Mucosa of gallbladder (tissue), 1 donor: ENCODE measurements around the gene DYNC1LI1. TPM values are rescaled to one million over a fixed set of nuclear protein-coding genes. Genes with fewer than 3 reads are reported as not detected.

ENCODE experiments used
- DNase-seq: peaks from one replicate; pipeline ENCODE4 v3.0.0-alpha.2; 2020; ENCODE audit warnings: low spot score
- total RNA-seq: library from RNA; stranded (reverse); gene quantifications from one replicate; pipeline ENCODE4 v1.2.1, GENCODE V29; 2021
- donor health status: DM: no; HTN: no; CAD: no.

DYNC1LI1 gene
- 25.1 TPM for total RNA-seq

DNA sequence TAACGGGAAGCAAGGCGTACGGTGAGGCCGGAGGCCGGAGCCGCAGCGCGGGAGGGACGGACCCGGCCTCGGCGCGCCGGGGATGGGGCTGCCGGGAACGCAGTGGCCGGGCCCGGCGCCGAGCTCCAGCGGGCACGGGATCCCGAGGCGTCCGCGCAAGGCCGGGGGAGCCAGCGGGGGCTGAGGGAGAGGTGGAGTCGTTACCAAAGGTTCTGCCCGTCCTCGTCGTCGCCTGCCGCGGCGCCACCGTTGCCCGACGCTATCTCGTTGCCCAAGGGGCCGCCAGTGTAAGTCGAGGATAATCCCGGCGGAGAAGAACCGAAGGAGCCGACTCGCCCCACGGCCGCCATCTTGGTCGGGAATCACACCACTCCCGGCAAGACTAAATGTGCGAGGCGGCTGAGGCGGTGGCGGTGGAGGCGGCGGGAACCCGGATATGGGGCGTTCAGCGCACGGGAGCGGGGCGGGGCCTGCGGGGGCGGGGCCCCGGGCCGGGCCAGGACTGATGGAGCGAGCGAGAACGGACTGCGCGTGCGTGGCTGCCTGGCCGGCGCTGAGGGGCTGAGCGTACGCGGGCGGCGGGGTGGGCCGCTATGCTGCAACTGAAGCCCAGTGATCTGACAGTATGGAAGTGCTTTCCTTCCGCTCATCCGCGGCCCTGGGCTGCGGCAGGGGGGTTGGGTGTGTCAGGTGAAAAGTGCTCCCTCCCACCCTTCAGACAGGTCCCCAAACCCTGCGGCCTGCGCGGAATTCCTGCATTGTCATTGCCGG, at the start of gene DYNC1LI1:
Gene DYNC1LI1, minus strand, starts transcription at position 438 of the 771 bp plus-strand sequence. Its CDS starts 88 bp downstream, at position 350.
- peak; percentile 96 for DNase-seq

DNA sequence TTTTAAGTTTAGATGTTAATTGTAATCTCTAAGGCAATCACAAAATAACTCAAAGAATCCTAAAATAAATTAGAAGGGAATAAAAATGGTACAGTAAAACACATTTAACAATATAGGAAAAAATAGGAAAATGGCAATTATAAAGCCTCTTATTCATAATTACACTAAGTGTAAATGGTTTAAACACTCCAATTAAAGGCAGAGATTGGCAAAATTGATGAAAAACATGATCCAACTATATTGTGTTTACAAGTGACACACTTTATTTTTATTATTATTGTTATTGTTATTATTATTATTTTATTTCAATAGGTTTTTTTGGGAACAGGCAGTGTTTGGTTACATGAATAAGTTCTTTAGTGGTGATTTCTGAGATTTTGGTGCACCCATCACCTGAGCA, 48.7 kb upstream of the DYNC1LI1 start:
- no peak for DNase-seq

DNA sequence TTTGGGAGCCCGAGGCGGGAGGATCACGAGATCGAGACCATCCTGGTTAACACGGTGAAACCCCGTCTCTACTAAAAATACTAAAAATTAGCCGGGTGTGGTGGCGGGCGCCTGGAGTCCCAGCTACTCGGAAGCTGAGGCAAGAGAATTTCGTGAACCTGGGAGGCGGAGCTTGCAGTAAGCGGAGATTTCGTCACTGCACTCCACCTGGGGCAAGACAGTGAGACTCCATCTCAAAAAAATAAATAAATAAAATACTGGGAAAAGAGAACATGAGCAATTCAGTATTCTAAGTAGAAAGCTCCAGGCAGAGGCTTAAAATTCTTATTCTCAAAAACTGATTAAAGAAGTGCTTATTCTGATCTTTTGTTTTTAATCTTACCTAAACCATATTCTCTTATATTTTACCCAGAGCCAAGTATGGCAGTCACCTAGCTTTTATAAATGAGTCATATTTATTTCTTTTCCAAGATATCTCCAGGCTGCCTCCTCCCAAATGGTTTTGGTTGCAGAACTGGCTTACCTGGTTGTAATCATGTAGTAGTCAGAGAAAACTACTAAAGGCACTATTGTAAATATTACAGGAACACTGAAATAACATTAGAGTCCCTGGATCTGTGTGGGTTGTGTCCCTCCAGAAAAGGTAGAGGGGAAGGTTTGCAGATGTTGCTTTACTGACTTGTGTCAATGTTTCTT, 45.8 kb upstream of the DYNC1LI1 start:
- DNase-seq, result no peak

- DNase-seq, result no peak
These were observed 44.3 kb upstream of the DYNC1LI1 start for GRCh38 chr3:32614956-32615355.

- no peak for DNase-seq
These were observed 42.5 kb upstream of the DYNC1LI1 start for GRCh38 chr3:32613183-32613582.

- no peak for DNase-seq
These were observed 41.9 kb upstream of the DYNC1LI1 start for GRCh38 chr3:32612547-32612946.

- no peak for DNase-seq
These were observed 36.9 kb upstream of the DYNC1LI1 start for GRCh38 chr3:32607522-32607921.

GRCh38 chr3:32606960-32607359, 36.3 kb upstream of the DYNC1LI1 start:
- DNase-seq, result no peak

DNA sequence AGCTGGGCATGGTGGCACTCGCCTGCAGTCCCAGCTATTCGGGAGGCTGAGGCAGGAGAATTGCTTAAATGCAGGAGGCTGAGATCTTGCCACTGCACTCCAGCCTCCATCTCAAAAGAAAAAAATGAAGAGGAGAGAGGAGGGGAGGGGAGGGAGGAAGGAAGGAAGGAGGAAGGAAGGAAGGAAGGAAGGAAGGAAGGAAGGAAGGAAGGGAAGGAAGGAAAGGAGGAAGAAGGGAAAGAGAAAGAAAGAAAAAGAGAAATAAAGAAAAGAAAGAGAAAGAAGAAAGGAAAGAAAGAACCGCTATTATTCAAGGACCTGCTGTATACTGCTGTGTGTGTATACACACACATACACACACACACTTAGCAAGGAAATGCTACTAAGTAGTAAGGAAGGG, 35.6 kb upstream of the DYNC1LI1 start:
- DNase-seq, result no peak

- DNase-seq, result no peak
These were observed 32.4 kb upstream of the DYNC1LI1 start for GRCh38 chr3:32603064-32603463.

DNA sequence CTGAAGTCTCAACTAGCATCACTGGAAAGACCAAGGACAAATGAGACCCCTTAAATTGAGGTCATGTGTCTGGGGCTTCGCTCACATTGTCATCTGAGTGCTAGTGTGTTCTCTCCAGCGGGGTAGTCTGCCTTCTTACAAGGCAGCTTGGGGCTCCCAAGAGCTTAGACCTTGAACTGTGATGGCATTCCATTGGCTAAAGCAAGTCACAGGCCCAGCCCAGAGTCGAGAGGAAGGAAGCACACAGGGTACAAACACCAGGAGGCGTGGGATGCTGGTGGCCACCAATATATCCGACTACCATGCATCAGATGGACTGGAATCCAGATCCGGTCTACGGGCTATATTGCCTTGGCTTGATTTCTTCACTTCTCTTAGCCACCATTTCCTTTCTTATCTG, 31.5 kb upstream of the DYNC1LI1 start:
- DNase-seq, result no peak

DNA sequence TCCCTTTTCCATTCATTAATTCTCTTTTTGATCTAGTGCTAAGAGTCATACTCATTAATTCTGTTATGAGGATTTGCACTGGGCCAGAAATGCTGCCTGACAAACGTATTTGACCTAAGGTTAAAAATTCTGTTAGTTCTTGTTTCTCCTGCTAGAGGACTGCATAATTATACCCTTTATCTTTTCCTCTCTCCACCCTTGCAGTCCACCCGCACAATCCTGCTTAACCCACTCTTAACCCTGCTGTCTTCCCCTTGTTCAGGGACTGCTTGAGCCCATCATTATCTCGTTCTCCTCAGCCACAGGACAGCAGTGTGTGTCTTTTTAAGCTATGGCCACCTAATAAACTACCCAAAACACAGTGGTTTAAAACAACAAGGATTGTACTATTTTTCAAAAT, 31.1 kb upstream of the DYNC1LI1 start:
- no peak for DNase-seq

GRCh38 chr3:32597656-32598055, 27.0 kb upstream of the DYNC1LI1 start:
- no peak for DNase-seq

DNA sequence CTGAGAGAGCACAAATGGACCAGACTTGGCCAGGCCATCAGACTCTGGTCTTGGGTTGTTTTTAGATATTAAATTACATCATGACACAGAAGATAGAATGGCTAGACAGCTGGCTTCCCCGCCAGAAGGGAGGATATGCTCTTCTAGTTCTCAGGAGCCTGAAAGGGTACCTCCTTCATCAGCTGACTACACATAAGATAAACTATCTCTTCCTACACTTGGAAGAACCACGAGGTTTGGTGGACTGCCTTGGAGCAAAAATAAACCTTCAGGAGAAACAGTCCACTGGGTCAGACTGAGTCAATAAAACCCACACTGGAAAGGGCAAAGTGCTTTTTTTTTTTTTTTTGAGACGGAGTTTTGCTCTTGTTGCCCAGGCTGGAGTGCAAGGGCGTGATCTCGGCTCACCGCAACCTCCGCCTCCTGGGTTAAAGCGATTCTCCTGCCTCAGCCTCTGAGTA, 26.3 kb upstream of the DYNC1LI1 start:
- no peak for DNase-seq

DNA sequence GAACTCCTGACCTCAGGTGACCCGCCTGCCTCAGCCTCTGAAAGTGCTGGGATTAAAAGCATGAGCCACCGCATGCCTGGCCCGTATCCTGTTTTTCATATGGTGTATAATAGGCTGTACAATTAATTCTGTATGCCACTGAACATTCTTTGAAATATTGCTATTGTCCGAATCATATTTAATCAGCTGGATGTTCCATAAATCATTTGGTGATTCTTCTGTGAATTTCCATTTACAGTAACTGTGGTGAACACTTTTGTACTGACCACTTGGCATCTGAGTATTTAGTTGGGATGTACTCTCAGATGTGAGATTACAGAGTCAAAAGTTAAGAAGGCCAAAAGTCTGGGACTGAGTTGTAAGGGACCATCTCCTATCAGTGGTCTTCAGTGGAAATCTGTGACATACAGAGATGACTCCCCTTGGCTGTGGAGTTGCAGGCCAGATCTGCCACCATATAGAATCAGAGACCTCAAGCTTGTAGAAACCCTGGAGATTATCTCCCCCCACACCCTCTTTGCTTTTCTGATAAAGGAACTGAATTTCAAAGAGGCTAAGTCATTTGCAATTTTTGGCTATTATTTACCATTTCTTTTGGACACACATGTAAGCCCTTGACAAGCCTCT, 25.7 kb upstream of the DYNC1LI1 start:
- no peak for DNase-seq

GRCh38 chr3:32595323-32595722, 24.7 kb upstream of the DYNC1LI1 start:
- DNase-seq, result no peak

- DNase-seq, result no peak
These were observed 23.4 kb upstream of the DYNC1LI1 start for GRCh38 chr3:32593903-32594525.

DNA sequence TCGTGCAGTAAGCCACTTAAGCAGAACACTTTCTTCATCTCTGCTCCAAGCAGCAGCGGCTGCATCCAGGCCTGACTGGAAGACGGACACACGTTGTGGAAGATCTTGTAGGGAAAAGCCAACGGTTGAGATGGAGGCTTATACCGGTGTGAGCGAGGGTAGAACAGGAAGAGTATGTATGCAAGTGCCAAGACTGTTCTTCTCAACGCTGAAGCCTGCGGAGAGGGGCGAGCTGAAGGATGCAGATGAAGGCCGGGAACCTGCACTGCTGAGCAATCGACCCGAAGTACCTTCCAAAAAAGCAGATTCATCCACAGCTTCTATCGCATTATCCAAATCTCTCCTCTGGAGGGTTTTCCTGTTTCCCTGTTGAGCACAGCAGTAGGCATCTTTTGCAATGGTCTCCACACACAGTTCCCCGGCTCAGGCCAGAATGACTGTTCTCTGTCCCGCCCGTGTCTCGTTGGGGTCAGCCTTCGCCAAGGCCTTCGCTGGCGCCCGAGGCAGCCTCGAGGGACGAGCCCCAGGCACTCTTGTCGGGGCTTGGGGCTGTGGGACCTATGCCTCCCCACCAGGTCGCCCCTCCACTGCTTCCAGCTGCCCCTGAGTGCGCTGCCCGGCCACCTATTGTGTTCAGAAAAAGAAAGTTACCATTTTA, 22.2 kb upstream of the DYNC1LI1 start:
- DNase-seq, result no peak

DNA sequence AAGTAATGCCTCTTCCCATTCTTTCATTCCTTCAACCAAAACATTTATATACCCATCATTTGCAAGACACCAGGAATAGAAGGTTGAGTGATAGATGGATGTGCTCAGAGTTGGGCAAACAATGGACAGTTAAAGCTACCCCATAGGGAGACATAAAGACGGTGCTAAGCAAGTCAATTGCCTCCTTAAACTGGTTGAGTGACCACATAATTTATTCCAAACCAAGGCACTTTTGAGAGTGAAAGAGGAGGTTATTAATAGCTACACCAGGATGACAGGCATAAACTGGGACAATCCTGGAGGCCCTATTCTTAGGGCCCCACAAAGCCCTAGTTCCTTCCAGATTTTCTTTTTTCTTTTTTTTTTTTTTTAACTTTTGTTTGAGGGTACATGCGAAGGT, 21.4 kb upstream of the DYNC1LI1 start:
- no peak for DNase-seq

DNA sequence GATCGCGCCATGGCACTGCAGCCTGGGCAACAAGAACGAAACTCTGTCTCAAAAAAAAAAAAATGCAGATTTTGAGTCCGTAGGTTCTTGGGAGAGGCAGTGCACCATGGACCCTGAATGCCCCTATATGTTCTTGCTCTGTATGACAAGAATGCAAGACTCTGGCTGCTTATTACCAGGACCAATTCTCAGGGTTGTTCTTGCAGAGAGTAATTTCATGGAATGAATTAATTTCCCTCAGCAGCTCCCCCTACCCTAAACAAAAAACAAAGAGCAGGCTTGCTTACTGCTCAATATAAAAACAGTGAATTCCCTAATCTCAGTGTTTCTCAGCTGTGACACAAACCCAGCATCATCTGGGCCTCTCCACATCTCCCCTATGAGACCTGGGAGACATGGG, 20.5 kb upstream of the DYNC1LI1 start:
- no peak for DNase-seq

- no peak for DNase-seq
These were observed 15.7 kb upstream of the DYNC1LI1 start for GRCh38 chr3:32586356-32586755.

DNA sequence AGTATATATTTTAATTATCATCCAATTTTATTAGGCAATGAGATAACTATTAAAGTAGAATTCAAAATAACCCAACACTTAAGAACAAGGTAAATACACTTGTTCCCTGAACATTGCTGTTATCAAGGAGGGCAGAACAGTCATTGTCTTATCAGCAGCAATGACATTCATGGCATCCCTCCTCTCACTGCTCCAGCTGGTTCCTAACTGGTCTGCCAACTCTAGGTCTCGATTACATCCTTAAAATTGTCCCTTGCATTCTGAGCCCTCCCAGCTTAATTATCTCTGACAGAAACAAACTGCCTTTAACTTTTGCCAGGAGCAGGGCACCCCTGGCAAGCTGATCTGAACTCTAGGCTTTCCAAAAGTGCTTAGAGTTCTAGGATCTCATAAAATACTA, 14.0 kb upstream of the DYNC1LI1 start:
- DNase-seq, result no peak
